ENCODE measurements around the gene SPATS1. TPM values are rescaled to one million over a fixed set of nuclear protein-coding genes. Genes with fewer than 3 reads are reported as not detected.

The SPATS1 gene
- total and polyA plus RNA-seq, 2 of the 13 experiments (the other 11 are each of a cell fraction or from before 2014, with no cell fraction given) = not detected

- TF ChIP-seq HMGXB3 (CRISPR knock-in tag; IDR thresholded peaks at IDR 0.05; ENCODE audit: borderline replicate concordance) = 0 out of 2 replicates have a peak, but pooled peaks have one; percentile 55
- TF ChIP-seq NFKBIZ (CRISPR knock-in tag; IDR thresholded peaks at IDR 0.05) = no peak
- peak; percentile 83 for TF ChIP-seq XRCC5 (optimal IDR thresholded peaks at IDR 0.05; ENCODE audit: low read length)
- TF ChIP-seq ATF2 (CRISPR knock-in tag; IDR thresholded peaks at IDR 0.05) = 0 out of 2 replicates have a peak, but pooled peaks have one; percentile 15
- 0 out of 2 replicates have a peak, but pooled peaks have one; percentile 31 for TF ChIP-seq PHF8 (CRISPR knock-in tag; IDR thresholded peaks at IDR 0.05)
- peak; percentile 29; the same call in 1 of the 2 replicates for TF ChIP-seq ZNF709 (CRISPR knock-in tag; IDR thresholded peaks at IDR 0.05)
- peak; percentile 52 for TF ChIP-seq ZFP36 (IDR thresholded peaks at IDR 0.05; ENCODE audit: borderline replicate concordance, low read depth, low read length, partially characterized antibody)
- no peak for TF ChIP-seq KMT2B (CRISPR knock-in tag; IDR thresholded peaks at IDR 0.05)
- TF ChIP-seq PATZ1 (CRISPR knock-in tag; IDR thresholded peaks at IDR 0.05) = 0 out of 2 replicates have a peak, but pooled peaks have one; percentile 20
- TF ChIP-seq SRSF1 (optimal IDR thresholded peaks at IDR 0.05; ENCODE audit: low read depth, low read length) = no peak
- no peak for TF ChIP-seq NFATC3 (CRISPR knock-in tag; IDR thresholded peaks at IDR 0.05)
- TF ChIP-seq RXRB (CRISPR knock-in tag; IDR thresholded peaks at IDR 0.05; ENCODE audit: borderline replicate concordance) = peak; percentile 25; the same call in 1 of the 2 replicates
- TF ChIP-seq MAX (IDR thresholded peaks at IDR 0.05) = no peak
- TF ChIP-seq MTF2 (CRISPR knock-in tag; IDR thresholded peaks at IDR 0.05; ENCODE audit: borderline replicate concordance) = 0 out of 2 replicates have a peak, but pooled peaks have one; percentile 15
- TF ChIP-seq RARA (CRISPR knock-in tag; IDR thresholded peaks at IDR 0.05) = peak; percentile 58
- TF ChIP-seq ZNF512B (CRISPR knock-in tag; IDR thresholded peaks at IDR 0.05; ENCODE audit: borderline replicate concordance) = no peak
- peak; percentile 25; the same call in 1 of the 2 replicates for TF ChIP-seq FOSL2 (CRISPR knock-in tag; IDR thresholded peaks at IDR 0.05)
Observed at GRCh38 chr6:44338228-44339122, 4.0 kb upstream of the SPATS1 start (continued).

All from HepG2 (cell line).